K562 (cell line): ENCODE results near the gene USH1G.
"Not testable (repeated sequence)": the region's sequence is repeated elsewhere in the genome, so short reads cannot be mapped to it uniquely, and the experiment has no call there.

Experiments
- BRD4 ChIP-seq: fragments of 200-600 bp; sonication (generic); IDR thresholded peaks from 2 replicates; pipeline ENCODE4 v1.6.1; 2017; ENCODE audit warnings: inconsistent platforms
- CHD4 ChIP-seq: fragments of 200-600 bp; sonication (generic); IDR thresholded peaks from 3 replicates; pipeline ENCODE4 v1.6.1; 2012; ENCODE audit warnings: low read depth, mild to moderate bottlenecking, mixed read lengths, low read length, inconsistent platforms; ENCODE audit not compliant: insufficient read depth, insufficient replicate concordance, poor library complexity, severe bottlenecking
- ERF ChIP-seq: fragments of 450-650 bp; formaldehyde crosslinking; IDR thresholded peaks from 2 replicates; pipeline ENCODE4 v1.4.0; 2020; ENCODE audit warnings: mild to moderate bottlenecking, mixed read lengths
- NR2C2 ChIP-seq, 2 experiments: fragments of 200-800 bp in 1 of 2; sonication (Bioruptor generic) in 1 of 2; sonication (generic) in 1 of 2; formaldehyde crosslinking in 1 of 2; IDR thresholded peaks; 2 replicates each; pipeline versions ENCODE4 v1.6.1 to v1.8.0; 2016 to 2022; ENCODE audit warnings: mild to moderate bottlenecking in 1 of 2, missing compliant biosample characterization in 1 of 2, missing genetic modification characterization in 1 of 2, missing genetic modification reagents in 1 of 2
- RFX1 ChIP-seq: fragments of 450-650 bp; IDR thresholded peaks from 2 replicates; pipeline ENCODE4 v1.6.1; 2016; ENCODE audit warnings: mild to moderate bottlenecking, moderate library complexity
- SIX5 ChIP-seq, 2 experiments: IDR thresholded peaks; 2 replicates each; pipeline ENCODE4 v1.6.1; 2011; ENCODE audit warnings: low read length in 2 of 2, borderline replicate concordance in 1 of 2, low read depth in 1 of 2, mild to moderate bottlenecking in 1 of 2, moderate library complexity in 1 of 2; ENCODE audit not compliant: insufficient read depth in 1 of 2
- TBL1XR1 ChIP-seq, 2 experiments: IDR thresholded peaks; 2 replicates each; pipeline ENCODE4 v1.6.1; 2012; ENCODE audit warnings: improper control_type of control experiment in 2 of 2, low read length in 2 of 2, mild to moderate bottlenecking in 1 of 2
- YY1 ChIP-seq, 3 experiments: IDR thresholded peaks; 2 replicates each; pipeline ENCODE4 v1.6.1; 2011; ENCODE audit warnings: low read length in 2 of 3, mild to moderate bottlenecking in 2 of 3, moderate library complexity in 2 of 3, borderline replicate concordance in 1 of 3, control low read depth in 1 of 3, low read depth in 1 of 3; ENCODE audit not compliant: insufficient read depth in 3 of 3, insufficient replicate concordance in 2 of 3, control insufficient read depth in 1 of 3, insufficient read length in 1 of 3; ENCODE audit errors: extremely low read depth in 1 of 3
- ZNF644 ChIP-seq: fragments of 200-800 bp; sonication (Bioruptor generic); IDR thresholded peaks from 2 replicates; pipeline ENCODE4 v1.6.1; 2016; ENCODE audit warnings: low read depth, missing genetic modification characterization, missing compliant biosample characterization
- ZNF668 ChIP-seq: fragments of 250-450 bp; sonication (Bioruptor Pico); IDR thresholded peaks from 2 replicates; pipeline ENCODE4 v1.8.0; 2022; ENCODE audit warnings: mild to moderate bottlenecking, inconsistent platforms
- TF ChIP-seq, protein P1 (sequence below): sonication (generic); formaldehyde crosslinking; IDR thresholded peaks from 2 replicates; pipeline ENCODE4 v1.8.0; 2022; ENCODE audit warnings: mild to moderate bottlenecking, missing genetic modification reagents
- TF ChIP-seq, protein P2 (sequence below), 3 experiments: IDR thresholded peaks in 2 of 3; conservative IDR thresholded peaks in 1 of 3; 2 replicates each; pipeline ENCODE4 v1.5.1; 2011 to 2012; ENCODE audit warnings: low read length in 3 of 3, mild to moderate bottlenecking in 3 of 3, control low read depth in 2 of 3, improper control_type of control experiment in 1 of 3, inconsistent platforms in 1 of 3, low read depth in 1 of 3, mixed read lengths in 1 of 3, moderate library complexity in 1 of 3; ENCODE audit not compliant: insufficient read depth in 2 of 3
- TF ChIP-seq, protein P3 (sequence below): fragments of 200-800 bp; sonication (Bioruptor generic); IDR thresholded peaks from 2 replicates; pipeline ENCODE4 v1.6.1; 2016; ENCODE audit warnings: missing genetic modification characterization, missing compliant biosample characterization

DNA sequence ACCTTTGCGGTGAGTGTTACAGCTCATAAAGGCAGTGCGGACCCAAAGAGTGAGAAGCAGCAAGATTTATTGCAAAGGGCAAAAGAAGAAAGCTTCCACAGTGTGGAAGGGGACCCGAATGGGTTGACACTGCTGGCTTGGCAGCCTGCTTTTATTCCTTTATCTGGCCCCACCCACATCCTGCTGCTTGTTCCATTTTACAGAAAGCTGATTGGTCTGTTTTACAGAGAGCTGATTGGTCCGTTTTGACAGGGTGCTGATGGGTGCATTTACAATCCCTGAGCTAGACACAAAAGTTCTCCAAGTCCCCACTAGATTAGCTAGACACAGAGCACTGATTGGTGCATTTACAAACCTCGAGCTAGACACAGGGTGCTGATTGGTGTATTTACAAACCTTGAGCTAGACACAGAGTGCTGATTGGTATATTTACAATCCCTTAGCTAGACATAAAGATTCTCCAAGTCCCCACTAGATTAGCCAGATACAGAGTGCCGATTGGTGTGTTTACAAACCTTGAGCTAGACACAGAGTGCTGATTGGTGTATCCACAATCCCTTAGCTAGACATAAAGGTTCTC lies 16.8 kb downstream of the USH1G start:
- not testable (repeated sequence) for TF ChIP-seq ZNF668 (CRISPR knock-in tag); NR2C2 (CRISPR knock-in tag; IDR thresholded peaks at IDR 0.05); NR2C2 (tag; IDR thresholded peaks at IDR 0.05); RFX1; BRD4; SIX5 (IDR thresholded peaks at IDR 0.05; ENCODE audit: borderline replicate concordance in 1 of 2, insufficient read depth in 1 of 2, low read depth in 1 of 2, low read length in 2 of 2); TBL1XR1 (IDR thresholded peaks at IDR 0.05; ENCODE audit: low read length in 2 of 2); ERF (CRISPR knock-in tag); CHD4; YY1 (IDR thresholded peaks at IDR 0.05; ENCODE audit: borderline replicate concordance in 1 of 3, control insufficient read depth in 1 of 3, extremely low read depth in 1 of 3, insufficient read depth in 3 of 3, insufficient read length in 1 of 3, insufficient replicate concordance in 2 of 3, low read depth in 1 of 3, low read length in 2 of 3); ZNF644 (tag)
- TF ChIP-seq, protein P1, sequence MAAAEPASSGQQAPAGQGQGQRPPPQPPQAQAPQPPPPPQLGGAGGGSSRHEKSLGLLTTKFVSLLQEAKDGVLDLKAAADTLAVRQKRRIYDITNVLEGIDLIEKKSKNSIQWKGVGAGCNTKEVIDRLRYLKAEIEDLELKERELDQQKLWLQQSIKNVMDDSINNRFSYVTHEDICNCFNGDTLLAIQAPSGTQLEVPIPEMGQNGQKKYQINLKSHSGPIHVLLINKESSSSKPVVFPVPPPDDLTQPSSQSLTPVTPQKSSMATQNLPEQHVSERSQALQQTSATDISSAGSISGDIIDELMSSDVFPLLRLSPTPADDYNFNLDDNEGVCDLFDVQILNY (CRISPR knock-in tag): not testable (repeated sequence)
- TF ChIP-seq, protein P2, sequence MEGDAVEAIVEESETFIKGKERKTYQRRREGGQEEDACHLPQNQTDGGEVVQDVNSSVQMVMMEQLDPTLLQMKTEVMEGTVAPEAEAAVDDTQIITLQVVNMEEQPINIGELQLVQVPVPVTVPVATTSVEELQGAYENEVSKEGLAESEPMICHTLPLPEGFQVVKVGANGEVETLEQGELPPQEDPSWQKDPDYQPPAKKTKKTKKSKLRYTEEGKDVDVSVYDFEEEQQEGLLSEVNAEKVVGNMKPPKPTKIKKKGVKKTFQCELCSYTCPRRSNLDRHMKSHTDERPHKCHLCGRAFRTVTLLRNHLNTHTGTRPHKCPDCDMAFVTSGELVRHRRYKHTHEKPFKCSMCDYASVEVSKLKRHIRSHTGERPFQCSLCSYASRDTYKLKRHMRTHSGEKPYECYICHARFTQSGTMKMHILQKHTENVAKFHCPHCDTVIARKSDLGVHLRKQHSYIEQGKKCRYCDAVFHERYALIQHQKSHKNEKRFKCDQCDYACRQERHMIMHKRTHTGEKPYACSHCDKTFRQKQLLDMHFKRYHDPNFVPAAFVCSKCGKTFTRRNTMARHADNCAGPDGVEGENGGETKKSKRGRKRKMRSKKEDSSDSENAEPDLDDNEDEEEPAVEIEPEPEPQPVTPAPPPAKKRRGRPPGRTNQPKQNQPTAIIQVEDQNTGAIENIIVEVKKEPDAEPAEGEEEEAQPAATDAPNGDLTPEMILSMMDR (IDR thresholded peaks at IDR 0.05 in 2 of 3, conservative IDR thresholded peaks at IDR 0.05 in 1 of 3; ENCODE audit: insufficient read depth in 2 of 3, low read depth in 1 of 3, low read length in 3 of 3): not testable (repeated sequence)
- TF ChIP-seq, protein P3, sequence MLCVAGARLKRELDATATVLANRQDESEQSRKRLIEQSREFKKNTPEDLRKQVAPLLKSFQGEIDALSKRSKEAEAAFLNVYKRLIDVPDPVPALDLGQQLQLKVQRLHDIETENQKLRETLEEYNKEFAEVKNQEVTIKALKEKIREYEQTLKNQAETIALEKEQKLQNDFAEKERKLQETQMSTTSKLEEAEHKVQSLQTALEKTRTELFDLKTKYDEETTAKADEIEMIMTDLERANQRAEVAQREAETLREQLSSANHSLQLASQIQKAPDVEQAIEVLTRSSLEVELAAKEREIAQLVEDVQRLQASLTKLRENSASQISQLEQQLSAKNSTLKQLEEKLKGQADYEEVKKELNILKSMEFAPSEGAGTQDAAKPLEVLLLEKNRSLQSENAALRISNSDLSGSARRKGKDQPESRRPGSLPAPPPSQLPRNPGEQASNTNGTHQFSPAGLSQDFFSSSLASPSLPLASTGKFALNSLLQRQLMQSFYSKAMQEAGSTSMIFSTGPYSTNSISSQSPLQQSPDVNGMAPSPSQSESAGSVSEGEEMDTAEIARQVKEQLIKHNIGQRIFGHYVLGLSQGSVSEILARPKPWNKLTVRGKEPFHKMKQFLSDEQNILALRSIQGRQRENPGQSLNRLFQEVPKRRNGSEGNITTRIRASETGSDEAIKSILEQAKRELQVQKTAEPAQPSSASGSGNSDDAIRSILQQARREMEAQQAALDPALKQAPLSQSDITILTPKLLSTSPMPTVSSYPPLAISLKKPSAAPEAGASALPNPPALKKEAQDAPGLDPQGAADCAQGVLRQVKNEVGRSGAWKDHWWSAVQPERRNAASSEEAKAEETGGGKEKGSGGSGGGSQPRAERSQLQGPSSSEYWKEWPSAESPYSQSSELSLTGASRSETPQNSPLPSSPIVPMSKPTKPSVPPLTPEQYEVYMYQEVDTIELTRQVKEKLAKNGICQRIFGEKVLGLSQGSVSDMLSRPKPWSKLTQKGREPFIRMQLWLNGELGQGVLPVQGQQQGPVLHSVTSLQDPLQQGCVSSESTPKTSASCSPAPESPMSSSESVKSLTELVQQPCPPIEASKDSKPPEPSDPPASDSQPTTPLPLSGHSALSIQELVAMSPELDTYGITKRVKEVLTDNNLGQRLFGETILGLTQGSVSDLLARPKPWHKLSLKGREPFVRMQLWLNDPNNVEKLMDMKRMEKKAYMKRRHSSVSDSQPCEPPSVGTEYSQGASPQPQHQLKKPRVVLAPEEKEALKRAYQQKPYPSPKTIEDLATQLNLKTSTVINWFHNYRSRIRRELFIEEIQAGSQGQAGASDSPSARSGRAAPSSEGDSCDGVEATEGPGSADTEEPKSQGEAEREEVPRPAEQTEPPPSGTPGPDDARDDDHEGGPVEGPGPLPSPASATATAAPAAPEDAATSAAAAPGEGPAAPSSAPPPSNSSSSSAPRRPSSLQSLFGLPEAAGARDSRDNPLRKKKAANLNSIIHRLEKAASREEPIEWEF: not testable (repeated sequence)
